ENCODE results near the gene CAMTA1.

The CAMTA1 gene

GRCh38 chr1:7517611-7518330, 732.5 kb downstream of the CAMTA1 start:
- DNase-seq (ENCODE audit: low read depth), result no peak

GRCh38 chr1:7518411-7518810, 733.2 kb downstream of the CAMTA1 start:
- DNase-seq (ENCODE audit: low read depth), result no peak

- DNase-seq (ENCODE audit: low read depth), result no peak
Observed at GRCh38 chr1:7519181-7519860, 734.1 kb downstream of the CAMTA1 start.

GRCh38 chr1:7519861-7520395, 734.7 kb downstream of the CAMTA1 start:
- no peak for DNase-seq (ENCODE audit: low read depth)

GRCh38 chr1:7520496-7520895, 735.2 kb downstream of the CAMTA1 start:
- no peak for DNase-seq (ENCODE audit: low read depth)

DNA sequence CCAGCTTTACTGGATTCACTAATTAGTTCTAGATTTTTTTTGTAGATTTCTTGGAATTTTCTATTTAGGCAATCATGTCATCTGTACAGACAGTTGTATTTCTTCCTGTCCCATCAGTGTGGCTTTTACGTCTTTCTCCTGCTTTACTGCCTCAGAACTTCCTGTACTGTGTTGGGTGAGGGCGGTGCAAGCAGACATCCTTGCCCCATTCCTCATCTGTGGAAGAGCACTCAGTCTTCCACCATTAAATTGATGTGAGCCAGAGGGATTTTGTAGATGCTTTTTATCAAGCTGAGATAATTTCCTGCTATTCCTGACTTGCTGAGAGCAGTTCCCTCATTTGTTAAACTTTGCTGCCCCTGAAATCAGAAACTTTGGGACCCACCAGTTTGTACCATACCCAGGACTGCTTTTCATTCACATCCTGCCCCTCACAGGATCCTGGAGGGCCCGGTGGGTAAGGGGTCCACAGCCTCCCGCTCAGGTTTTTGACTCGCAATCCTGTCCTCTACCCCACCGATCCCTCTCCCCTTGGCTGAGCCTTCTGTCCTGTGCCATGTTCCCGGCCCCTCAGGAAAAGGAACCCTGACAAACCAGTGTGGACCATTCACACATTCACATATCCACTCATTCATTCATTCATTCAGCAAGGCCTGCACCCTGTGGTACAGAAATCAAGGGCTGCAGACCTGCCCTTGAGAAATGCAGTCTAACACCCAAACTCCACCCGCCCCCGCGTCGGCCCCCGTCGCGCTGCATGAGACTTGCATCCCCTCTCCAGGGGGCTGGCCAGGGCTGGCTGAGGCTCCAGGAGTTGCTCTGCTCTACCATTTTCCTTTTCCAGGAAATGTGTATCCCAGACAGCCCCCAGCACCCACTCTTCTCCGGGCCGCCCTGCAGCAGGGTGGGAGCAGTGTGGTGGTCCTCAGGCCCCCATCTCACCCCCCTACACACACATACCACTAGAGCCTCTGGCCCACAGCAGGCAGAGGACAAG, 739.4 kb downstream of the CAMTA1 start:
- DNase-seq (ENCODE audit: low read depth), result no peak

DNA sequence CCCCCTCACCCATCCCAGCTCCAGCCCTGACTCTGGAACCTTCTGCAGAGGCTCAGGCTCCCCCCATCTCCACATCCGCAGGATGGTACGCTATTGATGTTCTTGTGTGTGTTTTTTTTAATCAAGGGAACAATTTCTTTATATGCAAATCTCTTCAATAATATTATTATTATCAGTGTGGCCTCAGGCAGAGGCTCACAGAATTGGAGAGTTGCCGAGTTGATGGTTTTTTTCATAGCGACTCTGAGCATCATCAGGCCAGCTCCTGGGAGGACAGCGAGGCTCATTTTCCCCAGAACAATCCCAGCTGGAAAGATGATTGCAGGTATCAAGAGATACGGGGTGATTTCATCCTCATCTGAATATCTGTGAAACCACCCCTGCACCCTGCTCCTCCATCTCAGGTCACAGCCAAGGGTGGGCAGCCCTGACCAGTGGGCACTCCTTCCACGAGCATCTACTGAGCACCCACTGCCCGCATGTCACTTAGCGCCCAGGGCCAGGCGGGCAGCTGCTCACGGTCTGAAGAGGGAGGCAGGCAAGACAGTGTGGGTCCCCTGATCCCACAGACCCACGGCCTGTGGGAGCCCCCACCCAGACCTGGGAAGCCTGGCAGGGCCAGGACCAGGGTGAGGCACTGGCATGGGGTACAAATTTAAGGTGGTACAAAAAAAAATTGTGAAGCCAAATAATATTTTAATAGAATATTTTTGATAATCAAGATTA, 740.2 kb downstream of the CAMTA1 start:
- DNase-seq (ENCODE audit: low read depth), result no peak

DNA sequence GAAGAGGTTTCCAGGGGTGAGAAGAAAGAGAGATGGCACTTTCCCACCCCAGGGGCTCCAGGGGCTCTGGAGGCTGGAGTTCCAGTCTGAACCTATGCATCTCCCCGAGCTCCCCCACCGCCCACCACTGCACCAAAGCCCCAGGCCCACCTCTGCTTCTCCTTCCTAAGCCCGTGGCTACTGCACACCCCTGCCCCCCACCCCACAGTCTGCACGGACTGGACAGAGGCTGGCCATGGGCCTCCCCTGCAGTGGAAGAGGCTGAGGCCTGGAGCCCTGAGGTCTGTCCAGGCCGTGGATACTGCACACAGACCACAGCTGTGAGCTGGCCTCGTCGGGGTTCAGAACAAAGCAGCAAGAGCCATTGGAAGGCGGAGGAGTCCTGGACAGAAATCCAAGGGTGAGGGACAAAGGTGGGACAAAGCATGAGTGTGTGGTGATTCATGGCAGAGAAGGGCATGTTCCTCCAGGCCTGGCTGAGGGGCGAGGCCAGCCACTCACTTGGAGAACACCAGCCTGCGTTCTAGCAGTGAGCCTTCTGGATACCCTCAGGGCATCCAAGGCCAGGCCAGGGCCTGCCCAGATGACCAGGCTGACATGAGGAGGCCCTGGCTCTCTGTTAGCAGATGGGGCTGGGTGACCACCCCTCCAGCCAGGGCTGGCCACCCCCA, 741.1 kb downstream of the CAMTA1 start:
- peak; percentile 66 for DNase-seq (ENCODE audit: low read depth)

- peak; percentile 84 for DNase-seq (ENCODE audit: low read depth)
Observed at GRCh38 chr1:7526867-7527732, 741.8 kb downstream of the CAMTA1 start.

- DNase-seq (ENCODE audit: low read depth), result no peak
Observed at GRCh38 chr1:7527733-7528045, 742.4 kb downstream of the CAMTA1 start.

- peak; percentile 15 for DNase-seq (ENCODE audit: low read depth)
Observed at GRCh38 chr1:7528386-7529198, 743.3 kb downstream of the CAMTA1 start.

GRCh38 chr1:7529917-7530316, 744.7 kb downstream of the CAMTA1 start:
- no peak for DNase-seq (ENCODE audit: low read depth)

- no peak for DNase-seq (ENCODE audit: low read depth)
Observed at GRCh38 chr1:7531562-7532340, 746.5 kb downstream of the CAMTA1 start.

DNA sequence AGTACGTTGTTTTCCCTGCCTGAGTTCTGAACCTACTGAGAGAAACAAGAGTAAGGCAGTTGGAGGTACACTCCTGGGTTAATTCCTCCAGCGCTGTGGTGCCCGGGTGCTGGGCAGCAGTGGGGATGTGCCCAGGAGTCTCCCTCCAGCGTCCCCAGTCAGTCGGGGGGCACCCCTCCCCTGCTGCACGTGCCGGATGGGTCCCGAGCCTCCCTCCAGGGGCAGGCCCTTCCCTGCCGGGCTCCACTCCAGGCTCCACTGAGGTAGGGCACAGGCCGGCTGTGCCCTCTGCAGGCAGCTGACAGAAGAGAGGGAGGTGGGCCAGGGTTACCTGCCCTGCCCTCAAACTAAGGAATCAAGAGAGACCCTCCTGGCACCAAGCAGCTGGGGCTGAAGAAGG, 747.8 kb downstream of the CAMTA1 start:
- no peak for DNase-seq (ENCODE audit: low read depth)

DNA sequence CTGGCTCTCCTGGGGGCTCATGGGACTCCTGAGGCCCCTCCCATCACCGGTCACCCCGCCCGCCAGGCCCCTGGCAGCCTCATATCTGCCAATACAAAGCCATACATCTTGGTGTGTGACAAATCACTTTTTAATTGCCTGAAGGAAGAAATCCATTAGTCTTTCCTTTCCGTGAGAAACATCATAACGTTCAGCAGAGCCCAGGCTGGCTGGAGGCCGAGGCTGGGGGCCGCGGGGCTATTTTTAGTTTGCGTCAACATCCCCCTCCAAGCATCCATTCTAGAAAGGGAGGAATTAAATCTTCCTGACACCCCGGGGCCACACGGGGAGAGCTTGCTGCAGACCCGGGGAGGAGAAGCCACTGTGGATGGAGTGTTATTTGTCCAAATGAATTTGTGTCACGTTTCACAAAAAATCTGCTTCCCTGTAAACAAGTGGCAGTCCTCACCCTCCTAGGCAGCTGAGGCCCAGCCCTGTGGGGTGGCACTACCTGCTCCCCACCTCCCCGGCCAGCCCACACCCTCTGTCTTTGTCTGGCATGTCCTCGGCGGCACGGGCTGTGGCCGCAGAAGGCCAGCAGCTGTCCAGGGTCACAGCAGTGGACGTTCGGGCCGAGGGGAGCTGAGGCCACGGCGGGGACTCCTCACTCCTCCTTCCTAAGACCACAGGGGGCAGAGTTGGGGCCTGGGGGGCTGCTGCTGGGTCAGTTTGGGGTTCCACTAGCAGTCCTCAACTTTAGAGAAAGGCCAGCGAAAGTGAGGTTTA, 749.0 kb downstream of the CAMTA1 start:
- DNase-seq (ENCODE audit: low read depth), result no peak

GRCh38 chr1:7535016-7535415, 749.8 kb downstream of the CAMTA1 start:
- no peak for DNase-seq (ENCODE audit: low read depth)

All from ELR (cell line).